Brain microvascular endothelial cell (primary cell): ENCODE measurements around the gene KRT85.

ENCODE experiments used
- DNase-seq: peaks from one replicate; pipeline ENCODE4 v3.0.0-alpha.2; 2020
- H3K27ac ChIP-seq: fragments of 250-450 bp; sonication (Bioruptor Pico); 2 replicates; pipeline ENCODE4 v1.5.1; 2020; ENCODE audit warnings: mild to moderate bottlenecking, moderate library complexity
- H3K27me3 ChIP-seq: fragments of 250-450 bp; sonication (Bioruptor Pico); replicated peaks from 2 replicates; pipeline ENCODE4 v1.5.1; 2020; ENCODE audit warnings: mild to moderate bottlenecking
- H3K36me3 ChIP-seq: fragments of 250-450 bp; sonication (Bioruptor Pico); replicated peaks from 2 replicates; pipeline ENCODE4 v1.5.1; 2020; ENCODE audit warnings: mild to moderate bottlenecking
- H3K4me3 ChIP-seq: 2 replicates; pipeline ENCODE4 v1.5.1; 2011; ENCODE audit warnings: low read depth, mild to moderate bottlenecking, control low read depth, low read length, moderate library complexity
- CTCF ChIP-seq: IDR thresholded peaks from 2 replicates; pipeline ENCODE4 v1.5.1; 2011; ENCODE audit warnings: low read depth, mild to moderate bottlenecking, moderate library complexity, low read length, control low read depth, inconsistent platforms; ENCODE audit errors: missing control alignments
- in situ Hi-C: cut with HindIII; loops from 2 replicates; pipeline ENCODE4 v1.10.0; 2017; ENCODE audit warnings: low sequenced_read_pairs, low pct_ligation_motif_present

KRT85 gene

DNA sequence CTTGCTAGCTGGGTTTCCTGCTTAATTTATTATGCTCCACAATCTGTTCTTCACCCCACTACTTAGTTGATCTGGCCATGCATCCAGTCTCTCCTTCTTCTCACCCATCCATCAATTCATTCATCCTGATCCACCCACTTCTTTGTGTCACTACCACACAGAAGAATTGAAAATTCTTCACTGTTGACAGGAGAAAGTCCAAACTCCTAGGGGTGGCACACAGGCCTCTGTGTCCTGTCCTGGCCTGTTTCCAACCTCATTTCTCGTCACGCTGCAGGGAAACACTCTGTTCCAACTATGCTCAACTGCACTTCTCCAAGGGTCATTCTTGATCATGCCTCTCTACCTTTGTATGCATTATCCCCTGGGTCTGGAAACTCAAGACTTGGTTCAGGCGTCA is 35.4 kb downstream of the KRT85 start:
- Histone ChIP-seq H3K4me3 (no peak overlapping the region), H3K27me3 (no peaks in the 10 kb centered on the region), H3K27ac (no peak overlapping the region), H3K36me3 (no peaks in the 10 kb centered on the region)
- DNase-seq: no peak
- in situ Hi-C loops: no loop called here
- no peak for TF ChIP-seq CTCF

DNA sequence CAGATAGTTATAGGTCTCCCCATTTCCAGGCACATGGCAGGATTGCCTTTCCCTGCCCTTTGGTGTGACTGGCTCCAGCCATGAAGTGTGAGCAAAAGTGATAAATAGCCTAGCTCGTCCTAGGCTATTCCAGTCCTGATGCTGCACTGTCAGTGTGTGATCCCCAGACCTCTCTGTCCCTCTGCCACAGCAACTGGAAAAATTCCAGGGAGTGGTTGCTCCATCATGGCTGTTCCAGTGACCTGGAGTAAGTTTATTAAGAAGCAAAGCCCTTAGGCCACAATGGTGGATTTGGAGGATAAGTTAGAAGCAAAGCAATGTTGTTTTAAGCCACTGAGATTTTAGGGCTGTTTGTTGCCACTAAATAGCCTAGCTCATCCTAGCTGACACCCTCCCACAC is 36.2 kb downstream of the KRT85 start:
- Histone ChIP-seq H3K36me3 (no peaks in the 10 kb centered on the region), H3K4me3 (no peak overlapping the region), H3K27me3 (no peaks in the 10 kb centered on the region), H3K27ac (no peak overlapping the region)
- no peak for DNase-seq
- in situ Hi-C loops: no loop called here
- no peak for TF ChIP-seq CTCF

DNA sequence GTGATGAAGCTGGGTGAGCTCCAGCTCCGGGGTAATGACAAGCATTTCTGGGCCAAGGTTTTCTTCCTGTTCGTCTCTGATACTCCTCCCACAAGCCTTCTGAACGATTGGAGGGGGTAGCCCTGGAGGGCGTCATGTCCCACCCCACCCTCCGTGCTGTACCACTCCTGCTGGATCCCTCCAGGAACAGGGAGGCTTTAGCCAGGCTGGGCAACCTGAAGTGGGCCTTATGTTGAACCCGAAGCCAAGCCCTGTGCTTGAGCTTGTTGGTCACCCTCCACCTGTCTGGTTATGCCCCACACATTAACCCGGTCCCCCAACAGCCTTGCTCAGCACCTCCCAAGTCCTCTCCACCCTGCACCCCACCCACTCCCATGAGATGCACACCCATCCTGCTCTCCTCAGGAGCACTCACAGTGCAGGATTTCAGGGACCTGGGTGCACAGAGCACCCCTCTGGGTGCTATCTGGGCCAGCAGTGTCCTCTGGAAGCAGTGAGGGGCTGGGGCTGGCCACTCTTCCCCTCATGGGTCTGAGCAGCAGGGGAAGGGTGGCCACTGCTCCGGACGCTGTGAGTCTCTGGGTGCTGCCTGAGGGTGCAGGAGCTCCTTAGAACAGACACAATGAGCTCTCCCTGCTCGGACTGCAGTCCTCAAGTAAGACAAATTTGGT is 39.3 kb downstream of the KRT85 start:
- no peak for DNase-seq
- TF ChIP-seq CTCF: no peak
- Histone ChIP-seq H3K27ac (no peak overlapping the region), H3K4me3 (no peak overlapping the region), H3K27me3 (no peaks in the 10 kb centered on the region), H3K36me3 (no peaks in the 10 kb centered on the region)
- in situ Hi-C loops: no loop called here

DNA sequence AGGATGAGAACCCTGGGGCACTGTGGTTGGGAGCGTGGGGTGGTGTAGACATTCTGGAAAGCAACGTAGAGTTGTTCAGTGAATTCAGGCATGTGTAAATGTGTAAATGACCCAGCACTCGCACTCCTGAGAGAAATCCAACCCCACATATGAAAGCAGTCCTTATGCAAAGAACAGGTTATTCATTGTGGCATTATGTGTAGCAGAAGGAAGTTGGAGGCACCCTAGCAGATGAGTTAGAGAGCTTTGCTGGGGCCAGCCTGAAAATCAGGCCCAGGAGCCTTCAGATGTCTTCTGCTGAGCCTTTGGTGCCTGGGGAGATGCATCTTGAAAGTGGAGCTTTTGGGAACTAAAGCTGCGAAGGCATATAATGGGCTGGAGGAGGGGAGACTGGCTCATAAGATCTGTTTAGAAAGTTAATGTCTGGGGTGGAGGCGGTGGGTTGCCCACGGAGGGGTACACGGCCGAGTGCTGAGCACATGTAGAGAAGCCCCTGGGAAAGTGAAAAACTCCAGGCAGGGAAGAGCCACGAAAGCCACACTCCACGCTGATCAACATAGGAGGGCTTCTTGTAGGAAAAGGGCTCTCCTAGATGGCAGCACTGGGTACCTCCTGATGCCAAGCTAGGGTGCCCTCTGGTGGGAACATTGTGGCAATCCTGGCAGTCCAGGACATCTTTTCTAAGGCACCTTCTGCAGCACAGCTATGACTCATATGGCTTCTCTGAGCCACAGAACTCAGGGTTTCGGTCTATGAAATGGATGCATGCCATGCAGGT is 40.0 kb downstream of the KRT85 start:
- peak; percentile 85 for DNase-seq
- no peaks in the 10 kb centered on the region for H3K36me3 ChIP-seq
- peak; percentile 97 for TF ChIP-seq CTCF
- no peak overlapping the region for H3K4me3 ChIP-seq
- no peaks in the 10 kb centered on the region for H3K27me3 ChIP-seq
- in situ Hi-C loops: no loop called here
- no peak overlapping the region for H3K27ac ChIP-seq

DNA sequence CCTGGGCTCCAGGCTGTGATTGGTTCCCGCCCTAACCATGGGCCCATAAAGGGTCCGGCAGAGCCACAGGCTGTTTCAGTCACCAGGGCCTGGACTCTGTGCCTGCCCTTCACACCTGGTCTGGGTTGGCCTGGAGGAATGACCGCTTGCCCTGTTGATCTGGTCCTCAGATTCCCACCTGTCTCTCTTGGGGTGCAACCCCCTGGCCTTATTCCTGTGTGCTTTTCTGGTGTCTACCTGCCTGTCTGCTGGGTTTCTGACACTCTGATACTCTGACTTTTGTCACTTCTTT is 43.2 kb downstream of the KRT85 start:
- H3K36me3 ChIP-seq: no peaks in the 10 kb centered on the region
- TF ChIP-seq CTCF: no peak
- H3K27ac ChIP-seq: no peak overlapping the region
- H3K27me3 ChIP-seq: peaks cover 19% of the 10 kb centered on the region
- DNase-seq: no peak
- in situ Hi-C loops: no loop called here
- no peak overlapping the region for H3K4me3 ChIP-seq
